OCI-LY3 (cell line): Measurements from ENCODE around the gene BAZ1B.

Source experiments
- H2AFZ ChIP-seq: fragments of 200-600, 300-600 bp; shearing (Covaris generic); 2 replicates; pipeline ENCODE4 v1.6.0; 2014; ENCODE audit warnings: antibody characterized with exemption, low read depth, low read length
- H3K27ac ChIP-seq: fragments of 200-600, 300-600 bp; sonication (generic); 2 replicates; pipeline ENCODE4 v1.5.1; 2014; ENCODE audit warnings: mild to moderate bottlenecking, low read length, moderate library complexity, mixed read lengths
- H3K27me3 ChIP-seq: fragments of 200-600, 300-600 bp; sonication (generic); 2 replicates; pipeline ENCODE4 v1.6.1; 2014; ENCODE audit warnings: low read depth, low read length, mixed read lengths
- H3K36me3 ChIP-seq: fragments of 200-600, 300-600 bp; sonication (generic); replicated peaks from 2 replicates; pipeline ENCODE3; 2014; ENCODE audit warnings: low read depth, low read length, mixed read lengths
- H3K4me1 ChIP-seq: fragments of 300-600, 200-600 bp; sonication (generic); 2 replicates; pipeline ENCODE4 v1.6.1; 2014; ENCODE audit warnings: low read length, mixed read lengths
- H3K4me2 ChIP-seq: fragments of 200-600, 300-600 bp; sonication (generic); 2 replicates; pipeline ENCODE4 v1.6.1; 2014; ENCODE audit warnings: low read length, mixed read lengths
- H3K4me3 ChIP-seq: fragments of 300-600, 200-600 bp; sonication (generic); 2 replicates; pipeline ENCODE4 v1.5.1; 2014; ENCODE audit warnings: antibody characterized with exemption, mild to moderate bottlenecking, low read length, moderate library complexity
- H3K79me2 ChIP-seq: fragments of 300-600, 200-600 bp; shearing (Covaris generic); 2 replicates; pipeline ENCODE4 v1.6.1; 2014; ENCODE audit warnings: mild to moderate bottlenecking, low read length, mixed read lengths
- H3K9ac ChIP-seq: fragments of 300-600, 200-600 bp; shearing (Covaris generic); 2 replicates; pipeline ENCODE4 v1.6.0; 2014; ENCODE audit warnings: mild to moderate bottlenecking, low read length, moderate library complexity
- H3K9me3 ChIP-seq: fragments of 200-600, 300-600 bp; shearing (Covaris generic); 2 replicates; pipeline ENCODE4 v1.6.1; 2014; ENCODE audit warnings: low read length, mixed read lengths; ENCODE audit not compliant: insufficient read depth
- H4K20me1 ChIP-seq: fragments of 200-600, 300-600 bp; sonication (generic); 2 replicates; pipeline ENCODE4 v1.6.1; 2016; ENCODE audit warnings: low read length, mixed read lengths; ENCODE audit not compliant: insufficient read depth
- CTCF ChIP-seq: fragments of 200-600, 300-600 bp; sonication (generic); IDR thresholded peaks from 2 replicates; pipeline ENCODE4 v1.5.1; 2014; ENCODE audit warnings: antibody characterized with exemption, low read length, low read depth
- EZH2phosphoT487 ChIP-seq: fragments of 200-600 bp; shearing (Covaris generic); IDR thresholded peaks from 2 replicates; pipeline ENCODE4 v1.6.1; 2018; ENCODE audit warnings: antibody characterized with exemption, mixed run types, low read depth

The BAZ1B gene

GRCh38 chr7:73394422-73394821 lies 127.7 kb downstream of the BAZ1B start:
- H3K36me3 ChIP-seq: no peaks in the 10 kb centered on the region
- H3K79me2 ChIP-seq: no peaks in the 10 kb centered on the region
- H3K9me3 ChIP-seq: no peaks in the 10 kb centered on the region
- H3K4me1 ChIP-seq: no peaks in the 10 kb centered on the region
- H3K27me3 ChIP-seq: no peaks in the 10 kb centered on the region
- H3K4me3 ChIP-seq: no peak overlapping the region
- TF ChIP-seq EZH2phosphoT487 (no peak), CTCF (no peak)
- H4K20me1 ChIP-seq: no peaks in the 10 kb centered on the region
- H2AFZ ChIP-seq: no peak overlapping the region
- H3K27ac ChIP-seq: no peak overlapping the region
- no peak overlapping the region for H3K4me2 ChIP-seq
- no peak overlapping the region for H3K9ac ChIP-seq

- Histone ChIP-seq H3K36me3 (no peaks in the 10 kb centered on the region), H3K79me2 (no peaks in the 10 kb centered on the region), H3K4me2 (no peak overlapping the region), H3K27ac (no peak overlapping the region), H3K4me1 (no peaks in the 10 kb centered on the region), H4K20me1 (no peaks in the 10 kb centered on the region), H2AFZ (no peak overlapping the region), H3K9me3 (peaks cover 9% of the 10 kb centered on the region; the same call in 1 of the 2 replicates), H3K9ac (no peak overlapping the region), H3K27me3 (no peaks in the 10 kb centered on the region), H3K4me3 (no peak overlapping the region)
- TF ChIP-seq EZH2phosphoT487 (no peak), CTCF (no peak)
Observed at GRCh38 chr7:73391396-73391795, 130.7 kb downstream of the BAZ1B start.
